Measurements from ENCODE around the gene COL25A1.

COL25A1 gene

DNA sequence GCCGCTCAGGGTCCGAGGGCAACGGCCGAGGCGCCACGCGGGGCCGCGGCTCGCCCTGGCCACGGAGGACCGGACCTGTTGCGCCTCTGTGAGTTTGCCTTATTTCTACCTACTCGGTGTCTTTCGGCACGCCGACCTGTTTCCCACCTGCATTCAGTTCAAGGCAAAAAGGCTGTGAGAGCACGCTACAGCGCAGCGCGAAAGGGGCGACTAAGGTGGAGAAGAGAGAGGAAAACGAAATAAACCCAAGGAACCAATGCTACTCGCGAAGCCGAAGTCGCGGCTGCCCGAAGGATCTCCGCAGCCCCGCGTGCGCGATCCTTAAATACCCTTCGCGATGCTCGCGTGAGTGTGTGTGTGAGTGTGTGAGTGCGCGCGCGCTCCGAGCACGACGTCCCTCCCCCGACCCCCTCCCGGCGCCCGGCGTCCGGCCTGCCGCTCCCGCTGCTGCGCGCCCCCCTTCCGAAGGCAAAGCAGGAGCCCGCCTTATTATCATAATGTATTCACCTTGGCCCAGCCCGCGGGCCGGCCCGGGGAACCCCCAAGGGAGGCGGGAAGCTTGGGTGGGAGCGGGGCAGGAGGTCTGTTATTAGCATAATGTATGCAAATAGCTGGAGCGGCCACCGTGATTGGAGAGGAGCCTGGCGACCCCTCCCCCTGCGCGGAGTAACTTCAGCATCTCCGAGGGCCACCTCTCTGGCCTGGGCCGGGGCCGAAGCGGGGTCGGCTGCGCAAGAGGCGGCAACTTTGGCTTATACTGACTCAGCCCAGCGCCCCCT, at the start of gene COL25A1:
TSS of gene COL25A1 (minus strand) at position 298 of the 779 bp plus-strand sequence.
- Histone ChIP-seq H3K36me3 (no peaks in the 10 kb centered on the region), H3K27me3 (ENCODE audit: insufficient read depth, low read depth, severe bottlenecking) (peaks cover 12% of the 10 kb centered on the region), H3K4me3 (ENCODE audit: low read depth, low read length) (peak within 1 kb of the TSS; percentile 84), H3K27ac (peak within 1 kb of the TSS; percentile 6; the same call in 1 of the 2 replicates), H3K9me3 (ENCODE audit: severe bottlenecking) (no peaks in the 10 kb centered on the region)
- DNase-seq, result peak; percentile 97
- TF ChIP-seq, protein P1, sequence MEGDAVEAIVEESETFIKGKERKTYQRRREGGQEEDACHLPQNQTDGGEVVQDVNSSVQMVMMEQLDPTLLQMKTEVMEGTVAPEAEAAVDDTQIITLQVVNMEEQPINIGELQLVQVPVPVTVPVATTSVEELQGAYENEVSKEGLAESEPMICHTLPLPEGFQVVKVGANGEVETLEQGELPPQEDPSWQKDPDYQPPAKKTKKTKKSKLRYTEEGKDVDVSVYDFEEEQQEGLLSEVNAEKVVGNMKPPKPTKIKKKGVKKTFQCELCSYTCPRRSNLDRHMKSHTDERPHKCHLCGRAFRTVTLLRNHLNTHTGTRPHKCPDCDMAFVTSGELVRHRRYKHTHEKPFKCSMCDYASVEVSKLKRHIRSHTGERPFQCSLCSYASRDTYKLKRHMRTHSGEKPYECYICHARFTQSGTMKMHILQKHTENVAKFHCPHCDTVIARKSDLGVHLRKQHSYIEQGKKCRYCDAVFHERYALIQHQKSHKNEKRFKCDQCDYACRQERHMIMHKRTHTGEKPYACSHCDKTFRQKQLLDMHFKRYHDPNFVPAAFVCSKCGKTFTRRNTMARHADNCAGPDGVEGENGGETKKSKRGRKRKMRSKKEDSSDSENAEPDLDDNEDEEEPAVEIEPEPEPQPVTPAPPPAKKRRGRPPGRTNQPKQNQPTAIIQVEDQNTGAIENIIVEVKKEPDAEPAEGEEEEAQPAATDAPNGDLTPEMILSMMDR (IDR thresholded peaks at IDR 0.05; ENCODE audit: low read depth, low read length), result no peak

DNA sequence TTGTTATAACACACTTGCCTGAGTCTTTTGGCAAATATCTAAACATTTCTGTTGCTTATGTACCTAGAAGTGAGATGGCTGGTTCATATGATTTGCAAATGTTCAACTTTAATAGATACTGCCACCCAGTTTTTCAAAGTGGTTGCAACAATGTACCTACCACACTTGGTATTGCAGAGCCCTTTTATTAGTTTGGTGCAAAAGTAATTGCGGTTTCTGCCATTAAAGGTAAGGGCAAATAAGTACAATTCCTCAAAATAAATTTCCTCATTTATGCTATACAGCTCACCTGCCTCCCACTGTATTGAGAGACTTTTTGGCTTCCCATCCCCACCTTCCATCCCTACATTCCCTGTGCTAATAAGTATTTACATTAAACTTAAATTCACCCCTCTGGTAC, 47.7 kb upstream of the COL25A1 start:
- H3K27ac ChIP-seq, result no peak overlapping the region
- peaks cover 7% of the 10 kb centered on the region for H3K9me3 ChIP-seq (ENCODE audit: severe bottlenecking)
- H3K36me3 ChIP-seq, result no peaks in the 10 kb centered on the region
- H3K4me3 ChIP-seq (ENCODE audit: low read depth, low read length), result no peak overlapping the region
- H3K27me3 ChIP-seq (ENCODE audit: insufficient read depth, low read depth, severe bottlenecking), result no peaks in the 10 kb centered on the region
- TF ChIP-seq, protein P1 (IDR thresholded peaks at IDR 0.05; ENCODE audit: low read depth, low read length), result no peak
- no peak for DNase-seq

- H3K36me3 ChIP-seq, result no peaks in the 10 kb centered on the region
- no peak for DNase-seq
- no peaks in the 10 kb centered on the region for H3K27me3 ChIP-seq (ENCODE audit: insufficient read depth, low read depth, severe bottlenecking)
- no peak overlapping the region for H3K27ac ChIP-seq
- no peak overlapping the region for H3K4me3 ChIP-seq (ENCODE audit: low read depth, low read length)
- no peaks in the 10 kb centered on the region for H3K9me3 ChIP-seq (ENCODE audit: severe bottlenecking)
- TF ChIP-seq, protein P1 (IDR thresholded peaks at IDR 0.05; ENCODE audit: low read depth, low read length), result no peak
Observed at GRCh38 chr4:109334129-109335105, 32.0 kb upstream of the COL25A1 start.

DNA sequence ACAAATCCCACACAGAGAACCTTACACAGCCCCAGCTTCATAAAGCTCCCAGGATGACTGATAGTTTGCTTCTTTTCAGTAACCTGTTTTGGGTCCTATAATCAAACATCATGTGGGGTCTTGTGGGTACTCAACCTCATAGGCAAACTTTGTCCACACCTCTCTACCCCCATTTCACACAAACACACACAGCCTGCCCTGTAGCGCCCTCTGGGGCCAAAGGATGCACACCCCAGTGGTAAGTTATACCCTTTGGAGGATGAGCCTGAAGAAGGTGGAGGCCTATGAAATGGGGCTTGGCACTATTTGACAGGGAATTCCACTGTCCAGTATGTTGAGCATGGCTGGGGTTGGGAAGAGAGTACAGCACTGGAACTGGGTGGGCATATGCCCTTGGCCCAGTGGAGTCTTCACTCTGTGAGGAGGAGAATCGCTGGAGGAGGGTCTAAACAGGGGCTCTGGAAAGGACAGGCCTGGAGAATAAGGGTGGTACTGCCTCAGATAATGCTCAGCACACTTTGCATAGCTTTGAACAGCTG, 30.5 kb upstream of the COL25A1 start:
- Histone ChIP-seq H3K9me3 (ENCODE audit: severe bottlenecking) (no peaks in the 10 kb centered on the region), H3K36me3 (no peaks in the 10 kb centered on the region), H3K4me3 (ENCODE audit: low read depth, low read length) (no peak overlapping the region), H3K27me3 (ENCODE audit: insufficient read depth, low read depth, severe bottlenecking) (no peaks in the 10 kb centered on the region), H3K27ac (no peak overlapping the region)
- DNase-seq, result peak; percentile 55
- TF ChIP-seq, protein P1 (IDR thresholded peaks at IDR 0.05; ENCODE audit: low read depth, low read length), result peak; percentile 71

GRCh38 chr4:109327641-109328040, 25.2 kb upstream of the COL25A1 start:
- Histone ChIP-seq H3K36me3 (no peaks in the 10 kb centered on the region), H3K4me3 (ENCODE audit: low read depth, low read length) (no peak overlapping the region), H3K27me3 (ENCODE audit: insufficient read depth, low read depth, severe bottlenecking) (no peaks in the 10 kb centered on the region), H3K9me3 (ENCODE audit: severe bottlenecking) (peaks cover 8% of the 10 kb centered on the region), H3K27ac (no peak overlapping the region)
- TF ChIP-seq, protein P1 (IDR thresholded peaks at IDR 0.05; ENCODE audit: low read depth, low read length), result no peak
- no peak for DNase-seq

All from WERI-Rb-1 (cell line).